SH-SY5Y (cell line): ENCODE measurements around the gene LRP2.

ENCODE experiments used
- GATA2 ChIP-seq: IDR thresholded peaks from 2 replicates; pipeline ENCODE4 v1.6.1; 2011; ENCODE audit warnings: mild to moderate bottlenecking, low read depth, low read length
- GATA3 ChIP-seq: IDR thresholded peaks from 2 replicates; pipeline ENCODE4 v1.6.1; 2011; ENCODE audit warnings: low read depth, mild to moderate bottlenecking, low read length, moderate library complexity

DNA sequence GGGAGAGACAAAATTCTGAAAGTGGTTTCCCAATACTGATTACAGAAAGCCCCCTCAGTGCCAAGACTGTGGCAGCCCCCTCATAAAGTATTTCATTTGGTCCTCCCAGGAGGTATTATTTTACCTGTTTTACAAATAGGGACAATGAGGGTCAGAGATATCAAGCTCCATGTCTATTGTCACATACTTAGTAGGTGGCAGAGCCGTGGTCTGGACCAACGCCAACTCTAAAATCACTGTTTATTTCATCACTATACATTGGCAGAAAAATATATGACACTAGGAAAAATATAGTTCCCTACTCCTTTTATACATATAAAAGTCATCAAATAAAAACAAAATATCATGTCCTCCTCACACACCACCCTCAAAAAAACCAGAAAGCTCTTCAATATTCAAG, 224.4 kb downstream of the LRP2 start:
- no peak for TF ChIP-seq GATA3
- TF ChIP-seq GATA2 = no peak
